Colonic mucosa (tissue), 4 donors: ENCODE data around the gene CAPN15. TPM values are rescaled to one million over a fixed set of nuclear protein-coding genes. Genes with fewer than 3 reads are reported as not detected.

Experiments
- DNase-seq: peaks from one replicate; pipeline ENCODE4 v3.0.0-alpha.2; 2020
- H3K27ac ChIP-seq: fragments of 200-600 bp; one replicate; pipeline ENCODE4 v1.8.0; 2021
- H3K27me3 ChIP-seq: fragments of 200-600 bp; one replicate; pipeline ENCODE4 v1.8.0; 2021
- H3K36me3 ChIP-seq: fragments of 200-600 bp; one replicate; pipeline ENCODE4 v1.8.0; 2021
- H3K4me1 ChIP-seq: fragments of 200-600 bp; one replicate; pipeline ENCODE4 v1.8.0; 2021; ENCODE audit warnings: mild to moderate bottlenecking
- H3K4me3 ChIP-seq: fragments of 200-600 bp; one replicate; pipeline ENCODE4 v1.8.0; 2021
- H3K9ac ChIP-seq, 2 donors: one replicate each; pipeline ENCODE4 v1.7.0; 2013; ENCODE audit warnings: control low read depth in 2 of 2, low read depth in 2 of 2, low read length in 2 of 2
- H3K9me3 ChIP-seq: fragments of 200-600 bp; one replicate; pipeline ENCODE4 v1.8.0; 2021
- CTCF ChIP-seq: fragments of 200-600 bp; IDR thresholded peaks from one replicate; pipeline ENCODE4 v1.8.0; 2022; ENCODE audit warnings: antibody characterized with exemption, mild to moderate bottlenecking
- intact Hi-C: fragments of 100-400 bp; cut with DNase I; formaldehyde crosslinking; loops from one replicate; pipeline ENCODE4 v1.14.1; 2022
- total RNA-seq, 2 donors: library from RNA; stranded (reverse); fragmentation: NEBNext Ultra II Directional in 1 of 2; extraction: Animal tissue kit (Norgen Biotek cat#: 25700) in 1 of 2; gene quantifications; one replicate each; pipeline ENCODE4 v1.2.1, GENCODE V29; 2021
- donor health status: healthy.
- donor health status: DM: no; HTN: no; CAD: no.
- donor health status: DM: no; HTN: no; CAD: no.

The CAPN15 gene
- total RNA-seq, 2 donors from 2014 or later = 74.6 to 139 TPM

GRCh38 chr16:549544-550263, 22.2 kb downstream of the CAPN15 start:
- TF ChIP-seq CTCF = no peak
- DNase-seq = no peak
- intact Hi-C loops = no loop called here
- no peak overlapping the region for H3K4me3 ChIP-seq
- H3K27ac ChIP-seq = no peak overlapping the region
- H3K4me1 ChIP-seq = peaks cover 3% of the 10 kb centered on the region
- H3K36me3 ChIP-seq = peaks cover 9% of the 10 kb centered on the region
- H3K9me3 ChIP-seq = no peaks in the 10 kb centered on the region
- no peak overlapping the region for H3K9ac ChIP-seq
- H3K27me3 ChIP-seq = no peaks in the 10 kb centered on the region

GRCh38 chr16:551210-551609, 23.7 kb downstream of the CAPN15 start:
- Histone ChIP-seq H3K9me3 (no peaks in the 10 kb centered on the region), H3K27me3 (no peaks in the 10 kb centered on the region), H3K27ac (no peak overlapping the region), H3K4me1 (peaks cover 3% of the 10 kb centered on the region), H3K36me3 (peaks cover 9% of the 10 kb centered on the region), H3K4me3 (no peak overlapping the region), H3K9ac (no peak overlapping the region)
- no peak for DNase-seq
- no peak for TF ChIP-seq CTCF
- intact Hi-C loops = no loop called here

- no peaks in the 10 kb centered on the region for H3K27me3 ChIP-seq
- H3K27ac ChIP-seq = no peak overlapping the region
- no peaks in the 10 kb centered on the region for H3K4me1 ChIP-seq
- no peak overlapping the region for H3K9ac ChIP-seq
- intact Hi-C loops = no loop called here
- no peak overlapping the region for H3K4me3 ChIP-seq
- H3K36me3 ChIP-seq = peaks cover 9% of the 10 kb centered on the region
- H3K9me3 ChIP-seq = no peaks in the 10 kb centered on the region
- DNase-seq = no peak
- TF ChIP-seq CTCF = no peak
Observed at GRCh38 chr16:552171-552570, 24.7 kb downstream of the CAPN15 start.

GRCh38 chr16:553601-554296, 26.2 kb downstream of the CAPN15 start:
- intact Hi-C loops = no loop called here
- Histone ChIP-seq H3K27ac (no peak overlapping the region), H3K4me1 (no peaks in the 10 kb centered on the region), H3K9me3 (no peaks in the 10 kb centered on the region), H3K36me3 (peaks cover 9% of the 10 kb centered on the region), H3K9ac (no peak overlapping the region), H3K4me3 (no peak overlapping the region), H3K27me3 (peaks cover 2% of the 10 kb centered on the region)
- no peak for DNase-seq
- TF ChIP-seq CTCF = no peak

- DNase-seq = no peak
- peaks cover 7% of the 10 kb centered on the region for H3K27me3 ChIP-seq
- intact Hi-C loops = no loop called here
- peaks cover 9% of the 10 kb centered on the region for H3K36me3 ChIP-seq
- no peaks in the 10 kb centered on the region for H3K4me1 ChIP-seq
- TF ChIP-seq CTCF = no peak
- no peak overlapping the region for H3K4me3 ChIP-seq
- H3K9ac ChIP-seq = no peak overlapping the region
- no peak overlapping the region for H3K27ac ChIP-seq
- H3K9me3 ChIP-seq = no peaks in the 10 kb centered on the region
Observed at GRCh38 chr16:554297-554621, 26.7 kb downstream of the CAPN15 start.
